GM23338 (cell line): ENCODE measurements around the gene POLR2H. TPM values are rescaled to one million over a fixed set of nuclear protein-coding genes. Genes with fewer than 3 reads are reported as not detected.

Experiments used
- ATAC-seq: fragments of 200-7000 bp; cut with Tn5 transposase; 3 replicates; pipeline ENCODE4 v1.9.1; 2020
- DNase-seq: peaks from one replicate; pipeline ENCODE4 v3.0.0-alpha.2; 2015; ENCODE audit warnings: low spot score
- H2AFZ ChIP-seq: fragments of 200-600 bp; sonication (generic); 2 replicates; pipeline ENCODE4 v1.8.0; 2016; ENCODE audit warnings: antibody characterized with exemption, mild to moderate bottlenecking, moderate library complexity
- H3F3A ChIP-seq: fragments of 200-600 bp; sonication (generic); replicated peaks from 2 replicates; pipeline ENCODE4 v1.8.0; 2017; ENCODE audit warnings: antibody characterized with exemption, mixed run types, low read depth
- H3K27ac ChIP-seq: fragments of 200-600 bp; sonication (generic); 2 replicates; pipeline ENCODE4 v1.6.1; 2016; ENCODE audit warnings: low read depth
- H3K27me3 ChIP-seq: fragments of 200-600 bp; sonication (generic); 2 replicates; pipeline ENCODE4 v1.8.0; 2016; ENCODE audit warnings: mild to moderate bottlenecking, mixed run types, moderate library complexity; ENCODE audit not compliant: insufficient read depth
- H3K36me3 ChIP-seq: fragments of 200-600 bp; sonication (generic); 2 replicates; pipeline ENCODE4 v1.8.0; 2016; ENCODE audit warnings: mild to moderate bottlenecking; ENCODE audit not compliant: insufficient read depth
- H3K4me1 ChIP-seq: fragments of 200-600 bp; sonication (generic); 2 replicates; pipeline ENCODE4 v1.8.0; 2016; ENCODE audit warnings: mild to moderate bottlenecking, moderate library complexity; ENCODE audit not compliant: insufficient read depth
- H3K4me2 ChIP-seq: fragments of 200-600 bp; sonication (generic); 2 replicates; pipeline ENCODE4 v1.7.1; 2017; ENCODE audit warnings: mixed run types
- H3K4me3 ChIP-seq: fragments of 200-600 bp; sonication (generic); 2 replicates; pipeline ENCODE4 v1.6.1; 2016; ENCODE audit warnings: mixed run types
- H3K79me2 ChIP-seq: fragments of 200-600 bp; sonication (generic); replicated peaks from 2 replicates; pipeline ENCODE4 v1.8.0; 2017; ENCODE audit warnings: mild to moderate bottlenecking; ENCODE audit not compliant: insufficient read depth
- H3K9me2 ChIP-seq: fragments of 200-600 bp; sonication (generic); 2 replicates; pipeline ENCODE4 v1.8.0; 2017; ENCODE audit not compliant: insufficient read depth
- H4K20me1 ChIP-seq: fragments of 200-600 bp; sonication (generic); replicated peaks from 2 replicates; pipeline ENCODE4 v1.8.0; 2017; ENCODE audit warnings: mild to moderate bottlenecking; ENCODE audit not compliant: insufficient read depth
- H3K27ac Mint-ChIP-seq: 2 replicates; pipeline ENCODE4 v1.8.0; 2020; ENCODE audit warnings: inconsistent platforms, mild to moderate bottlenecking, moderate library complexity, mixed read lengths
- H3K27me3 Mint-ChIP-seq: 3 replicates; pipeline ENCODE4 v1.8.0; 2022; ENCODE audit warnings: low read depth, mild to moderate bottlenecking, moderate library complexity, mixed read lengths, inconsistent platforms; ENCODE audit not compliant: insufficient read depth, poor library complexity
- H3K36me3 Mint-ChIP-seq: 3 replicates; pipeline ENCODE4 v1.8.0; 2021; ENCODE audit warnings: low read depth, mild to moderate bottlenecking, inconsistent platforms, moderate library complexity, mixed read lengths
- H3K4me1 Mint-ChIP-seq: 3 replicates; pipeline ENCODE4 v1.8.0; 2020; ENCODE audit warnings: mild to moderate bottlenecking, inconsistent platforms, mixed read lengths
- H3K4me3 Mint-ChIP-seq: 3 replicates; pipeline ENCODE4 v1.8.0; 2021; ENCODE audit warnings: moderate library complexity, mild to moderate bottlenecking, inconsistent platforms, mixed read lengths
- H3K9me3 Mint-ChIP-seq: 3 replicates; pipeline ENCODE4 v1.8.0; 2020; ENCODE audit warnings: moderate library complexity, mild to moderate bottlenecking, inconsistent platforms, mixed read lengths
- CREB1 ChIP-seq: fragments of 250-450 bp; sonication (Bioruptor Pico); IDR thresholded peaks from 2 replicates; pipeline ENCODE4 v1.5.0; 2020; ENCODE audit warnings: low read depth, mild to moderate bottlenecking, moderate library complexity
- CTCF ChIP-seq, 2 experiments: fragments of 200-600 bp in 1 of 2; sonication (generic) in 1 of 2; conservative IDR thresholded peaks; 2 replicates each; pipeline versions ENCODE4 v1.5.1 to v1.6.1; 2016 to 2017; ENCODE audit warnings: antibody characterized with exemption in 2 of 2, low read depth in 2 of 2, mild to moderate bottlenecking in 2 of 2, moderate library complexity in 1 of 2
- ETS1 ChIP-seq: IDR thresholded peaks from 2 replicates; pipeline ENCODE4 v1.6.1; 2016; ENCODE audit warnings: antibody characterized with exemption
- EZH2 ChIP-seq: fragments of 200-600 bp; sonication (generic); IDR thresholded peaks from one replicate; pipeline ENCODE4 v1.8.0; 2017; ENCODE audit warnings: antibody characterized with exemption, mild to moderate bottlenecking, low read depth; ENCODE audit not compliant: unreplicated experiment
- EZH2phosphoT487 ChIP-seq: fragments of 200-600 bp; sonication (generic); IDR thresholded peaks from one replicate; pipeline ENCODE4 v1.8.1; 2018; ENCODE audit warnings: antibody characterized with exemption; ENCODE audit not compliant: unreplicated experiment
- JUNB ChIP-seq: IDR thresholded peaks from one replicate; pipeline ENCODE4 v1.6.1; 2016; ENCODE audit warnings: antibody characterized with exemption; ENCODE audit not compliant: unreplicated experiment
- NANOG ChIP-seq: IDR thresholded peaks from 2 replicates; pipeline ENCODE4 v1.6.1; 2016; ENCODE audit warnings: antibody characterized with exemption, borderline replicate concordance
- POLR2AphosphoS5 ChIP-seq: IDR thresholded peaks from 2 replicates; pipeline ENCODE4 v1.6.1; 2016; ENCODE audit warnings: antibody characterized with exemption, low read depth
- REST ChIP-seq: IDR thresholded peaks from one replicate; pipeline ENCODE4 v1.6.1; 2018; ENCODE audit warnings: antibody characterized with exemption; ENCODE audit not compliant: unreplicated experiment
- STAT1 ChIP-seq: IDR thresholded peaks from one replicate; pipeline ENCODE4 v1.6.1; 2016; ENCODE audit warnings: antibody characterized with exemption; ENCODE audit not compliant: unreplicated experiment
- ZNF114 ChIP-seq: fragments of 250-450 bp; sonication (Bioruptor Pico); IDR thresholded peaks from 2 replicates; pipeline ENCODE4 v1.5.0; 2020; ENCODE audit warnings: mild to moderate bottlenecking, moderate library complexity
- ZNF331 ChIP-seq: fragments of 250-450 bp; sonication (Bioruptor Pico); IDR thresholded peaks from 2 replicates; pipeline ENCODE4 v1.5.0; 2020; ENCODE audit warnings: low read depth, mild to moderate bottlenecking, moderate library complexity
- ZNF462 ChIP-seq: fragments of 250-450 bp; sonication (Bioruptor Pico); IDR thresholded peaks from 2 replicates; pipeline ENCODE4 v1.5.0; 2020; ENCODE audit warnings: mild to moderate bottlenecking, moderate library complexity
- polyA plus RNA-seq: library from polyadenylated mRNA; unstranded; fragments of >200 nt; fragmentation: Nextera tagmentation; extraction: Ambion mirVana; gene quantifications from 2 replicates; pipeline ENCODE4 v1.2.1, GENCODE V29; 2016
- total RNA-seq: library from RNA; depleted of rRNA; stranded (reverse); fragments of >200 nt; shearing (Covaris generic); gene quantifications from 2 replicates; pipeline ENCODE4 v1.2.3, GENCODE V29; 2014

The POLR2H gene
- total and polyA plus RNA-seq, 2 experiments from 2014 or later, result 190 to 199 TPM

GRCh38 chr3:184344579-184345316 lies 16.8 kb upstream of the POLR2H start:
- Mint-ChIP-seq H3K4me3 (no peak overlapping the region), H3K4me1 (peaks cover 22% of the 10 kb centered on the region), H3K36me3 (peaks cover 12% of the 10 kb centered on the region), H3K27me3 (peaks cover 17% of the 10 kb centered on the region), H3K27ac (no peak overlapping the region), H3K9me3 (no peaks in the 10 kb centered on the region)
- H4K20me1 ChIP-seq, result peaks cover 3% of the 10 kb centered on the region; the same call in 1 of the 2 replicates
- DNase-seq (no peak), ATAC-seq (peak; percentile 11)
- H3K36me3 ChIP-seq, result no peaks in the 10 kb centered on the region
- H3K27ac ChIP-seq, result no peak overlapping the region
- H2AFZ ChIP-seq, result no peak overlapping the region
- TF ChIP-seq CTCF (conservative IDR thresholded peaks at IDR 0.05; ENCODE audit: low read depth in 2 of 2) (no peak), POLR2AphosphoS5 (no peak), REST (no peak), ZNF462 (no peak), STAT1 (no peak), ETS1 (no peak), ZNF331 (CRISPR knock-in tag) (no peak), EZH2 (no peak), ZNF114 (CRISPR knock-in tag) (no peak), EZH2phosphoT487 (no peak), JUNB (no peak), NANOG (no peak), CREB1 (no peak)
- H3K27me3 ChIP-seq, result no peaks in the 10 kb centered on the region
- 0 out of 2 replicates have a peak overlapping the region, but pooled peaks have one; percentile 18 for H3K4me2 ChIP-seq
- no peaks in the 10 kb centered on the region for H3F3A ChIP-seq
- H3K79me2 ChIP-seq, result peaks cover 11% of the 10 kb centered on the region; the same call in 1 of the 2 replicates
- no peaks in the 10 kb centered on the region for H3K9me2 ChIP-seq
- H3K4me3 ChIP-seq, result no peak overlapping the region
- 0 out of 2 replicates have a peak, but pooled peaks cover 4% of the 10 kb centered on the region for H3K4me1 ChIP-seq
